B cell (primary cell): Measurements from ENCODE around the gene GBX1. TPM values are rescaled to one million over a fixed set of nuclear protein-coding genes. Genes with fewer than 3 reads are reported as not detected.

Experiments
- ATAC-seq: fragments of 200-7000 bp; cut with Tn5 transposase; one replicate; pipeline ENCODE4 v1.10.0; 2021; ENCODE audit warnings: low read depth, mild to moderate bottlenecking, moderate number of reproducible peaks, moderate library complexity
- CTCF ChIA-PET: fragments of 350-600 bp; sonication (Branson Sonifier 250); formaldehyde crosslinking; loops from one replicate; lab custom pipeline; 2021; ENCODE audit warnings: antibody characterized with exemption, inconsistent platforms; lab: Charles Lee
- POLR2A ChIA-PET: fragments of 350-600 bp; sonication (Branson Sonifier 250); formaldehyde crosslinking; loops from one replicate; lab custom pipeline; 2021; ENCODE audit warnings: antibody characterized with exemption; lab: Charles Lee
- DNase-seq: peaks from one replicate; pipeline ENCODE4 v3.0.0; 2013
- H2AFZ ChIP-seq: 2 replicates; pipeline ENCODE4 v1.6.1; 2012; ENCODE audit warnings: mild to moderate bottlenecking, low read depth, low read length; ENCODE audit not compliant: insufficient read depth, poor library complexity, severe bottlenecking
- H3K27ac ChIP-seq, 2 donors: 1 replicate in 1 of 2; 2 replicates in 1 of 2; pipeline ENCODE4 v1.5.1; 2012 to 2013; ENCODE audit warnings: low read length in 2 of 2, mild to moderate bottlenecking in 2 of 2, moderate library complexity in 1 of 2
- H3K27me3 ChIP-seq, 4 experiments: fragments of 200-600 bp in 1 of 4; sonication (generic) in 1 of 4; replicated peaks in 1 of 4; 1 replicate in 2 of 4; 2 replicates in 2 of 4; pipeline versions ENCODE4 v1.6.1 to v1.7.0; 2013 to 2016; ENCODE audit warnings: low read length in 3 of 4, mild to moderate bottlenecking in 2 of 4, mixed read lengths in 1 of 4, moderate library complexity in 1 of 4; ENCODE audit not compliant: insufficient read depth in 4 of 4, control insufficient read depth in 3 of 4; ENCODE audit errors: control extremely low read depth in 1 of 4
- H3K36me3 ChIP-seq, 2 experiments: replicated peaks in 1 of 2; 1 replicate in 1 of 2; 2 replicates in 1 of 2; pipeline versions ENCODE4 v1.6.1 to v1.7.1; 2013; ENCODE audit warnings: low read length in 1 of 2; ENCODE audit not compliant: insufficient read depth in 2 of 2, control insufficient read depth in 1 of 2; ENCODE audit errors: control extremely low read depth in 1 of 2, extremely low read depth in 1 of 2
- H3K4me1 ChIP-seq, 2 donors: fragments of 200-600 bp in 1 of 2; sonication (generic) in 1 of 2; 1 replicate in 1 of 2; 2 replicates in 1 of 2; pipeline versions ENCODE4 v1.5.1 to v1.6.1; 2013 to 2017; ENCODE audit warnings: low read length in 2 of 2; ENCODE audit not compliant: control insufficient read depth in 2 of 2, insufficient read depth in 2 of 2
- H3K4me2 ChIP-seq: replicated peaks from 2 replicates; pipeline ENCODE3; 2012; ENCODE audit warnings: mild to moderate bottlenecking, low read depth, low read length; ENCODE audit not compliant: poor library complexity, severe bottlenecking
- H3K4me3 ChIP-seq, 5 experiments: fragments of 200-600 bp in 1 of 5; sonication (generic) in 1 of 5; 1 replicate in 3 of 5; 2 replicates in 2 of 5; pipeline versions ENCODE4 v1.5.1 to v1.7.0; 2011 to 2016; ENCODE audit warnings: low read length in 4 of 5, mild to moderate bottlenecking in 4 of 5, low read depth in 2 of 5, control low read depth in 1 of 5, moderate library complexity in 1 of 5; ENCODE audit not compliant: insufficient read depth in 1 of 5; ENCODE audit errors: control extremely low read depth in 1 of 5, extremely low read depth in 1 of 5
- H3K79me2 ChIP-seq: fragments of 200-600 bp; sonication (generic); one replicate; pipeline ENCODE4 v1.6.0; 2016; ENCODE audit warnings: low read length; ENCODE audit not compliant: control insufficient read depth, insufficient read depth
- H3K9ac ChIP-seq: fragments of 200-600 bp; sonication (generic); 2 replicates; pipeline ENCODE4 v1.6.1; 2017; ENCODE audit warnings: mild to moderate bottlenecking, low read length, moderate library complexity
- H3K9me3 ChIP-seq, 3 donors: one replicate each; pipeline versions ENCODE4 v1.6.1 to v1.7.1; 2013; ENCODE audit warnings: low read length in 2 of 3; ENCODE audit not compliant: control insufficient read depth in 2 of 3, insufficient read depth in 1 of 3; ENCODE audit errors: control extremely low read depth in 1 of 3
- H4K20me1 ChIP-seq: 2 replicates; pipeline ENCODE4 v1.6.0; 2012; ENCODE audit warnings: mild to moderate bottlenecking, low read length; ENCODE audit not compliant: insufficient read depth, control insufficient read depth, poor library complexity, severe bottlenecking
- H3K27ac Mint-ChIP-seq: one replicate; pipeline ENCODE4 v1.8.0; 2021; ENCODE audit warnings: mixed read lengths
- H3K27me3 Mint-ChIP-seq: one replicate; pipeline ENCODE4 v1.8.0; 2021; ENCODE audit warnings: mixed read lengths
- H3K4me1 Mint-ChIP-seq: one replicate; pipeline ENCODE4 v1.8.0; 2021; ENCODE audit warnings: mixed read lengths
- H3K4me3 Mint-ChIP-seq: one replicate; pipeline ENCODE4 v1.8.0; 2021; ENCODE audit warnings: mixed read lengths
- H3K9me3 Mint-ChIP-seq: one replicate; pipeline ENCODE4 v1.8.0; 2022; ENCODE audit warnings: mixed read lengths; ENCODE audit not compliant: insufficient read depth
- CTCF ChIP-seq: fragments of 200-600 bp; IDR thresholded peaks from one replicate; pipeline ENCODE4 v1.8.0; 2022; ENCODE audit warnings: antibody characterized with exemption, mild to moderate bottlenecking
- EZH2 ChIP-seq: IDR thresholded peaks from 2 replicates; pipeline ENCODE4 v1.6.1; 2012; ENCODE audit warnings: borderline replicate concordance, low read depth, mild to moderate bottlenecking, moderate library complexity, low read length; ENCODE audit not compliant: insufficient read depth, poor library complexity, severe bottlenecking
- WGBS: methylation state at CpG from one replicate; pipeline ENCODE4 v1.1.5; 2013; ENCODE audit warnings: missing lambda C conversion rate; ENCODE audit not compliant: insufficient coverage; 5-methylcytosine and 5-hydroxymethylcytosine counted together
- intact Hi-C: fragments of 100-400 bp; cut with micrococcal nuclease; formaldehyde crosslinking; loops from one replicate; pipeline ENCODE4 v1.10.0; 2022
- polyA plus RNA-seq: library from polyadenylated mRNA; depleted of rRNA; stranded (reverse); fragments of >200 nt; gene quantifications from 2 replicates; pipeline ENCODE4 v1.2.3, GENCODE V29; 2012
- total RNA-seq, 2 donors: library from RNA; stranded (reverse); fragments of 120-200 nt in 1 of 2; gene quantifications; 1 replicate in 1 of 2; 2 replicates in 1 of 2; pipeline versions ENCODE4 v1.2.3 to v1.2.4, GENCODE V29; 2013 to 2022

Gene GBX1
- total and polyA plus RNA-seq, 2 donors (not counting 1 experiment from before 2014, with no cell fraction given): not detected

GRCh38 chr7:151134743-151135524 is 32.6 kb downstream of the GBX1 start:
- no peak overlapping the region for H3K4me2 ChIP-seq
- H3K36me3 ChIP-seq: no peaks in the 10 kb centered on the region
- ATAC-seq (no peak), DNase-seq (no peak)
- no peak overlapping the region for H3K4me3 Mint-ChIP-seq
- no peaks in the 10 kb centered on the region for H3K4me1 ChIP-seq
- TF ChIP-seq CTCF (no peak), EZH2 (no peak)
- no peaks in the 10 kb centered on the region for H3K9me3 ChIP-seq
- H3K27ac Mint-ChIP-seq: no peak overlapping the region
- no peak overlapping the region for H2AFZ ChIP-seq
- 94% methylated on average over 14 of the region's 14 CpGs for WGBS
- H3K27me3 Mint-ChIP-seq: no peaks in the 10 kb centered on the region
- no peaks in the 10 kb centered on the region for H3K4me1 Mint-ChIP-seq
- H3K79me2 ChIP-seq: no peaks in the 10 kb centered on the region
- intact Hi-C loops: no loop called here
- H3K4me3 ChIP-seq: no peak overlapping the region
- no peaks in the 10 kb centered on the region for H3K9me3 Mint-ChIP-seq
- H3K27me3 ChIP-seq: no peaks in the 10 kb centered on the region
- ChIA-PET POLR2A (no interaction called here), CTCF (interaction anchor here (1.3 kb wide), 1 partner anchor 11 kb away, joined by 7 read pairs; no protein-coding TSS in a partner anchor)
- no peaks in the 10 kb centered on the region for H4K20me1 ChIP-seq
- H3K27ac ChIP-seq: no peak overlapping the region
- H3K9ac ChIP-seq: no peak overlapping the region

GRCh38 chr7:151133986-151134742 is 33.3 kb downstream of the GBX1 start:
- CTCF ChIA-PET: interaction anchor here (1.9 kb wide), 1 partner anchor 10 kb away, joined by 6 read pairs; no protein-coding TSS in a partner anchor
- WGBS: 90% methylated on average over 22 of the region's 24 CpGs

More at GRCh38 chr7:151133986-151134742, 33.3 kb downstream of the GBX1 start:
- H3K36me3 ChIP-seq: no peaks in the 10 kb centered on the region
- no peaks in the 10 kb centered on the region for H3K27me3 ChIP-seq
- POLR2A ChIA-PET: no interaction called here
- ATAC-seq: no peak
- no peaks in the 10 kb centered on the region for H3K9me3 ChIP-seq
- intact Hi-C loops: no loop called here
- H3K4me3 Mint-ChIP-seq: no peak overlapping the region
- no peaks in the 10 kb centered on the region for H3K9me3 Mint-ChIP-seq
- no peaks in the 10 kb centered on the region for H3K27me3 Mint-ChIP-seq
- H3K4me1 ChIP-seq: no peaks in the 10 kb centered on the region
- H2AFZ ChIP-seq: no peak overlapping the region
- H3K27ac ChIP-seq: no peak overlapping the region
- no peak overlapping the region for H3K9ac ChIP-seq
- DNase-seq: no peak
- TF ChIP-seq EZH2 (no peak), CTCF (no peak)
- no peak overlapping the region for H3K4me3 ChIP-seq
- no peaks in the 10 kb centered on the region for H3K4me1 Mint-ChIP-seq
- no peak overlapping the region for H3K27ac Mint-ChIP-seq
- H4K20me1 ChIP-seq: no peaks in the 10 kb centered on the region
- no peak overlapping the region for H3K4me2 ChIP-seq
- no peaks in the 10 kb centered on the region for H3K79me2 ChIP-seq
